ENCODE data around the gene SCAPER.
"Not testable (repeated sequence)": the region's sequence is repeated elsewhere in the genome, so short reads cannot be mapped to it uniquely, and the experiment has no call there.

The SCAPER gene

DNA sequence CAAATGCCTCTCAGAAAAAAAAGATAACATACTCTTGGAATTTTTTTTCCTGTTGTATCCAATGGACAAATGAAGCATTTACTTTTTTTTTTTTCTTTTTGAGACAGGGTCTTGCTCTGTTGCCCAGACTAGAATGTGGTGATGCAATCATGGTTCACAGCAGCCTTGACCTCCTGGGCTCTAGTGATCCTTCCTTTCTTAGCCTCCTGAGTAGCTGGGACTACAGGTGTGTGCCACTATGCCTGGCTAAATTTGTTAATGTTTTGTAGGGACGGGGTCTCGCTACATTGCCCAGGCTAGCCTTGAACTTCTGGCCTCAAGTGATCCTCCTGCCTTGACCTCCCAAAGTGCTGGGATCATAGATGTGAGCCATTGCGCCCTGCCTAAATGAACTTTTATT lies 401.3 kb downstream of the SCAPER start:
- no peak overlapping the region for H3K9ac ChIP-seq (ENCODE audit: low read length)
- no peak overlapping the region for H3K4me3 ChIP-seq (ENCODE audit: low read depth in 1 of 2, low read length in 2 of 2)
- H3K27me3 ChIP-seq (ENCODE audit: control insufficient read depth in 1 of 2, insufficient read depth in 2 of 2, low read length in 2 of 2): no peaks in the 10 kb centered on the region
- H3K4me1 ChIP-seq (ENCODE audit: insufficient read depth, low read length): no peaks in the 10 kb centered on the region
- H3K27ac ChIP-seq (ENCODE audit: low read depth, low read length): no peak overlapping the region
- H3K36me3 ChIP-seq (ENCODE audit: insufficient read depth, low read length): no peaks in the 10 kb centered on the region
- no peaks in the 10 kb centered on the region for H3K9me3 ChIP-seq (ENCODE audit: low read length)

GRCh38 chr15:76503121-76503520 lies 402.0 kb downstream of the SCAPER start:
- no peaks in the 10 kb centered on the region for H3K36me3 ChIP-seq (ENCODE audit: insufficient read depth, low read length)
- H3K4me3 ChIP-seq (ENCODE audit: low read depth in 1 of 2, low read length in 2 of 2): no peak overlapping the region

GRCh38 chr15:76502678-76503077 lies 402.5 kb downstream of the SCAPER start:
- Histone ChIP-seq H3K36me3 (ENCODE audit: insufficient read depth, low read length) (no peaks in the 10 kb centered on the region), H3K27me3 (ENCODE audit: control insufficient read depth in 1 of 2, insufficient read depth in 2 of 2, low read length in 2 of 2) (no peaks in the 10 kb centered on the region)

More at GRCh38 chr15:76503121-76503520, 402.0 kb downstream of the SCAPER start:
- Histone ChIP-seq H3K9me3 (ENCODE audit: low read length) (no peaks in the 10 kb centered on the region), H3K9ac (ENCODE audit: low read length) (no peak overlapping the region), H3K4me1 (ENCODE audit: insufficient read depth, low read length) (no peaks in the 10 kb centered on the region), H3K27ac (ENCODE audit: low read depth, low read length) (no peak overlapping the region), H3K27me3 (ENCODE audit: control insufficient read depth in 1 of 2, insufficient read depth in 2 of 2, low read length in 2 of 2) (no peaks in the 10 kb centered on the region)

DNA sequence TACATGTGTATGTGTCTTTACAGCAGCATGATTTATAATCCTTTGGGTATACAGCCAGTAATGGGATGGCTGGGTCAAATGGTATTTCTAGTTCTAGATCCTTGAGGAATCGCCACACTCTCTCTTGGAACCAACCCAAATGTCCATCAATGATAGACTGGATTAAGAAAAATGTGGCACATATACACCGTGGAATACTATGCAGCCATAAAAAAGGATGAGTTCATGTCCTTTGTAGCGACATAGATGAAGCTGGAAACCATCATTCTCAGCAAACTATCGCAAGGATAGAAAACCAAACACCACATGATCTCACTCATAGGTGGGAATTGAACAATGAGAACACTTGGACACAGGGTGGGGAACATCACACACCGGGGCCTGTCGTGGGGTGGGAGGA lies 403.0 kb downstream of the SCAPER start:
- not testable (repeated sequence) for H3K9ac ChIP-seq (ENCODE audit: low read length); H3K27me3 ChIP-seq (ENCODE audit: control insufficient read depth in 1 of 2, insufficient read depth in 2 of 2, low read length in 2 of 2); H3K27ac ChIP-seq (ENCODE audit: low read depth, low read length); H3K4me3 ChIP-seq (ENCODE audit: low read depth in 1 of 2, low read length in 2 of 2); H3K4me1 ChIP-seq (ENCODE audit: insufficient read depth, low read length); H3K36me3 ChIP-seq (ENCODE audit: insufficient read depth, low read length); H3K9me3 ChIP-seq (ENCODE audit: low read length)

More at GRCh38 chr15:76502678-76503077, 402.5 kb downstream of the SCAPER start:
- Histone ChIP-seq H3K9ac (ENCODE audit: low read length) (no peak overlapping the region), H3K9me3 (ENCODE audit: low read length) (no peaks in the 10 kb centered on the region), H3K27ac (ENCODE audit: low read depth, low read length) (no peak overlapping the region), H3K4me1 (ENCODE audit: insufficient read depth, low read length) (no peaks in the 10 kb centered on the region), H3K4me3 (ENCODE audit: low read depth in 1 of 2, low read length in 2 of 2) (no peak overlapping the region)

GRCh38 chr15:76501726-76502125 lies 403.4 kb downstream of the SCAPER start:
- H3K4me1 ChIP-seq (ENCODE audit: insufficient read depth, low read length): no peaks in the 10 kb centered on the region
- no peaks in the 10 kb centered on the region for H3K36me3 ChIP-seq (ENCODE audit: insufficient read depth, low read length)
- H3K4me3 ChIP-seq (ENCODE audit: low read depth in 1 of 2, low read length in 2 of 2): no peak overlapping the region
- no peaks in the 10 kb centered on the region for H3K9me3 ChIP-seq (ENCODE audit: low read length)
- H3K27ac ChIP-seq (ENCODE audit: low read depth, low read length): no peak overlapping the region
- no peak overlapping the region for H3K9ac ChIP-seq (ENCODE audit: low read length)
- no peaks in the 10 kb centered on the region for H3K27me3 ChIP-seq (ENCODE audit: control insufficient read depth in 1 of 2, insufficient read depth in 2 of 2, low read length in 2 of 2)

DNA sequence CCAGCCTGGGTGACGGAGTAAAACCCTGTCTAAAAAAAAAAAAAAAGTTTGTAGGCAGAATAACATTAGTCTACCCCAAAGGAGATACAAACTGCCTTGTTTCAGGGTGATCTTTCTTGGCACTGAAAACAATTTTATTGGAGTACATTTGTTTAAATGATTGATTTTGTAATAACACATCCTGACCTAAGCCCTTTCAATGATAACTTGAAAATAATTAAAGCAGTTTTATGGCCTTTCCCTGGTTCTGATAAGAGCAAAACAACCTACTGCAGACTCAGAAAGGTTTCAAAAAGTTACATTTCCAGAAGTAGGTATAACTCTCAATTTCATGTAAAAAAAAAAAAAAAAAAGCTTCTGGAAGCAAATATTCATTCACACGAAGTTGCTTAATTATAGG lies 404.1 kb downstream of the SCAPER start:
- H3K9me3 ChIP-seq (ENCODE audit: low read length): no peaks in the 10 kb centered on the region
- H3K36me3 ChIP-seq (ENCODE audit: insufficient read depth, low read length): no peaks in the 10 kb centered on the region
- no peak overlapping the region for H3K9ac ChIP-seq (ENCODE audit: low read length)
- no peak overlapping the region for H3K4me3 ChIP-seq (ENCODE audit: low read depth in 1 of 2, low read length in 2 of 2)
- H3K27me3 ChIP-seq (ENCODE audit: control insufficient read depth in 1 of 2, insufficient read depth in 2 of 2, low read length in 2 of 2): no peaks in the 10 kb centered on the region
- no peak overlapping the region for H3K27ac ChIP-seq (ENCODE audit: low read depth, low read length)
- no peaks in the 10 kb centered on the region for H3K4me1 ChIP-seq (ENCODE audit: insufficient read depth, low read length)

DNA sequence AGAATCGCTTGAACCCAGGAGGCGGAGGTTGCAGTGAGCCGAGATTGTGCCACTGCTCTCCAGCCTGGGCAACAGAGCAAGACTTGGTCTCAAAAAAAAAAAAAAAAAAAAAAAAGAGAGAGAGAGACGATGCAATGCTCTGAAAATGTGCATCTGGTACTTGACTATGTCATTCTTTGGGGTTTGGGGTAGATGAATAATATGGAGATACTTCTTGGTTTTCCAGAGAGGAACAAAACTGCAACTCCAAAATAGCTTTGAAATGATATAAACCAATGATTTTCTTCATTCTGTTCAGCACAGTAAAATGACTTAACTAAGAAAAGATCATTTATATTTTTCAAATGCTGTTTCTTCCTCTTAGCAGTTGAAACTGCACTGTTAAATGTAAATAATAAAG lies 409.7 kb downstream of the SCAPER start:
- no peak overlapping the region for H3K4me3 ChIP-seq (ENCODE audit: low read depth in 1 of 2, low read length in 2 of 2)
- no peaks in the 10 kb centered on the region for H3K4me1 ChIP-seq (ENCODE audit: insufficient read depth, low read length)
- no peaks in the 10 kb centered on the region for H3K9me3 ChIP-seq (ENCODE audit: low read length)
- H3K9ac ChIP-seq (ENCODE audit: low read length): no peak overlapping the region
- H3K27me3 ChIP-seq (ENCODE audit: control insufficient read depth in 1 of 2, insufficient read depth in 2 of 2, low read length in 2 of 2): no peaks in the 10 kb centered on the region
- H3K27ac ChIP-seq (ENCODE audit: low read depth, low read length): no peak overlapping the region
- no peaks in the 10 kb centered on the region for H3K36me3 ChIP-seq (ENCODE audit: insufficient read depth, low read length)

- no peak overlapping the region for H3K4me3 ChIP-seq (ENCODE audit: low read depth in 1 of 2, low read length in 2 of 2)
- H3K9ac ChIP-seq (ENCODE audit: low read length): no peak overlapping the region
- no peaks in the 10 kb centered on the region for H3K9me3 ChIP-seq (ENCODE audit: low read length)
- H3K4me1 ChIP-seq (ENCODE audit: insufficient read depth, low read length): no peaks in the 10 kb centered on the region
- no peaks in the 10 kb centered on the region for H3K27me3 ChIP-seq (ENCODE audit: control insufficient read depth in 1 of 2, insufficient read depth in 2 of 2, low read length in 2 of 2)
- no peak overlapping the region for H3K27ac ChIP-seq (ENCODE audit: low read depth, low read length)
- no peaks in the 10 kb centered on the region for H3K36me3 ChIP-seq (ENCODE audit: insufficient read depth, low read length)
Measured at GRCh38 chr15:76492538-76492937, 412.6 kb downstream of the SCAPER start.

DNA sequence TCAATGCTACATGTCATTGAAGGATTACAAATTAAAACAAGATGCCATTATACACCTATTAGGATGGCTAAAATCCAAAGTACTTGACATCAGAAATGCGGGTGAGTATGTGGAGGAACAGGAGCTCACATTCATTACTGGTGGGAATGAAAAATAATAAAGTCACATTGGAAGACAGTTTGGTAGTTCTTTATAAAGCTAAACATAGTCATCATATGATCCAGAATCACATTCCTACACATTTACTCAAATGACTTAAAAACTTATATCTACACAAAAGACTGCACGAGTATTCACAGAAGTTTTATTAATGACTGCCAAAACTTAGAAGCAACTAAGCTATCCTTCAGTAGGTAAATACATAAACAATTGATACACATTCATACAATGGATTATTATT lies 421.4 kb downstream of the SCAPER start:
- no peaks in the 10 kb centered on the region for H3K27me3 ChIP-seq (ENCODE audit: control insufficient read depth in 1 of 2, insufficient read depth in 2 of 2, low read length in 2 of 2)
- no peak overlapping the region for H3K27ac ChIP-seq (ENCODE audit: low read depth, low read length)
- no peak overlapping the region for H3K9ac ChIP-seq (ENCODE audit: low read length)
- H3K4me1 ChIP-seq (ENCODE audit: insufficient read depth, low read length): no peaks in the 10 kb centered on the region
- no peaks in the 10 kb centered on the region for H3K9me3 ChIP-seq (ENCODE audit: low read length)
- H3K36me3 ChIP-seq (ENCODE audit: insufficient read depth, low read length): no peaks in the 10 kb centered on the region
- no peak overlapping the region for H3K4me3 ChIP-seq (ENCODE audit: low read depth in 1 of 2, low read length in 2 of 2)

DNA sequence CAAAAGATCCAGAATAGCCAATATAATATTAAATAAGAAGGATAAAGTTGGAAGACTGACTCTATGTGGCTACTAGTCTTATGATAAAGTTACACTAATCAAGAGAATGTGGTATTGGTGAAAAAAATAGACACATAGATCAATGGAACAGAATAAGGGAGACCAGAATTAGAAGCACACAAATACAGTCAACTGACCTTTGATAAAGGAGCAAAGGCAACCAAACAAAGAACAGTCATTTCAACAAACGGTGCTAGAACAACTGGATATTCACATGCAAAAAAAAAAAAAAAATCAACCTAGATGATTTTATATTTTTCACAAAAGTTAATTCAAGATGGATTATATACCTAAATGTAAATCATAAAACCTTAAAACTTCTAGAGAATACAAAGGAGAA lies 422.1 kb downstream of the SCAPER start:
- H3K9me3 ChIP-seq (ENCODE audit: low read length): no peaks in the 10 kb centered on the region
- no peaks in the 10 kb centered on the region for H3K4me1 ChIP-seq (ENCODE audit: insufficient read depth, low read length)
- no peak overlapping the region for H3K27ac ChIP-seq (ENCODE audit: low read depth, low read length)
- no peak overlapping the region for H3K4me3 ChIP-seq (ENCODE audit: low read depth in 1 of 2, low read length in 2 of 2)
- no peak overlapping the region for H3K9ac ChIP-seq (ENCODE audit: low read length)
- H3K36me3 ChIP-seq (ENCODE audit: insufficient read depth, low read length): no peaks in the 10 kb centered on the region
- no peaks in the 10 kb centered on the region for H3K27me3 ChIP-seq (ENCODE audit: control insufficient read depth in 1 of 2, insufficient read depth in 2 of 2, low read length in 2 of 2)

DNA sequence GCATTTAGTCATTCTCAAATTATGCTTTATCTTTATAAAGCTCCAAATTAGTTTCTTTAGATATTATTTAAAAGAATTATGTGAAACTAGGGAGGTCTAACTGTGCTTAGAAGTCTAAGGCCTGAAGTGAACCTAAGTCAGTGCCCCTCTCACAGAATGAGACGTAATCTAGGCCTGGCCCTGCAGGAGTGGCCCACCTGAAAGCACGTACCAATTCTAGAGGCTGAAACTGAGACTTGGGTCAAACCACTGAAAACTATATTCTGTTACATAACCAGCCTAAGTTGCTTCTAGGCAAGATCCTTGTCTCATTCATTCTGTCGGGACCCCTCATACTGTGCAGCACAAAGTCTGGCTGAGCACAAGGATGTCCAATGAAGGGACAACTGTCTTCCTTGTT lies 424.9 kb downstream of the SCAPER start:
- no peak overlapping the region for H3K27ac ChIP-seq (ENCODE audit: low read depth, low read length)
- H3K9ac ChIP-seq (ENCODE audit: low read length): no peak overlapping the region
- H3K27me3 ChIP-seq (ENCODE audit: control insufficient read depth in 1 of 2, insufficient read depth in 2 of 2, low read length in 2 of 2): no peaks in the 10 kb centered on the region
- H3K4me3 ChIP-seq (ENCODE audit: low read depth in 1 of 2, low read length in 2 of 2): no peak overlapping the region
- no peaks in the 10 kb centered on the region for H3K4me1 ChIP-seq (ENCODE audit: insufficient read depth, low read length)
- no peaks in the 10 kb centered on the region for H3K36me3 ChIP-seq (ENCODE audit: insufficient read depth, low read length)
- no peaks in the 10 kb centered on the region for H3K9me3 ChIP-seq (ENCODE audit: low read length)

DNA sequence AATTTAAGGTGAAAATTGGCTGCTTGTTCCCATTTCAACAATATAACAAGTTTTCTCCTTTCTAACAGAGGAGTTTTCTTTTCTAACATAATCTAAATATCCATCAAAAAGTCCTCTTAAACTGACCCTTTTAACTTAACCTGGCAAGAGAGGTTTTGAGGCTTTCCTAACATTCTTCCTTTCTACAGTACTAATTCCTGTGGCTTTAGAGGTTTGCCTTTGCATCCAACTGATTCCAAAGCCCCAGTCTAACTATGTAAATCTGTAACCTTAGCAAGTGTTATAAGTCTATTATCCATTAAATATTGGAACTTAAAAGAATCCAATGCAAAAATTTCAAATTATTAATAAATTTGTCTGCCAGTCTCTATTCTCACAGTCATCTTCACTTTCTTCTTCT lies 434.4 kb downstream of the SCAPER start:
- Histone ChIP-seq H3K4me3 (ENCODE audit: low read depth in 1 of 2, low read length in 2 of 2) (no peak overlapping the region), H3K9ac (ENCODE audit: low read length) (no peak overlapping the region), H3K9me3 (ENCODE audit: low read length) (no peaks in the 10 kb centered on the region), H3K27ac (ENCODE audit: low read depth, low read length) (no peak overlapping the region), H3K4me1 (ENCODE audit: insufficient read depth, low read length) (no peaks in the 10 kb centered on the region), H3K36me3 (ENCODE audit: insufficient read depth, low read length) (no peaks in the 10 kb centered on the region), H3K27me3 (ENCODE audit: control insufficient read depth in 1 of 2, insufficient read depth in 2 of 2, low read length in 2 of 2) (no peaks in the 10 kb centered on the region)

All from muscle layer of colon (tissue), 2 donors.